SK-N-SH (cell line): ENCODE data around the gene BOK.
"Not testable (repeated sequence)": the region's sequence is repeated elsewhere in the genome, so short reads cannot be mapped to it uniquely, and the experiment has no call there.

Source experiments
- CHD2 ChIP-seq: fragments of 150-350 bp; IDR thresholded peaks from 2 replicates; pipeline ENCODE4 v1.6.1; 2018; ENCODE audit warnings: low read length; ENCODE audit not compliant: partially characterized antibody
- CTCF ChIP-seq: fragments of 200-600 bp; sonication (generic); IDR thresholded peaks from 2 replicates; pipeline ENCODE4 v1.6.1; 2017; ENCODE audit warnings: antibody characterized with exemption, mild to moderate bottlenecking, moderate library complexity
- EP300 ChIP-seq, 2 experiments: IDR thresholded peaks; 2 replicates each; pipeline versions ENCODE4 v1.4.0 to v1.6.1; 2012; ENCODE audit warnings: borderline replicate concordance in 1 of 2, low read depth in 1 of 2, low read length in 1 of 2
- EZH2phosphoT487 ChIP-seq: fragments of 200-600 bp; sonication (generic); IDR thresholded peaks from 2 replicates; pipeline ENCODE4 v1.6.1; 2017; ENCODE audit warnings: low read depth, mixed run types, mild to moderate bottlenecking, antibody characterized with exemption, moderate library complexity, borderline replicate concordance
- FOXM1 ChIP-seq: IDR thresholded peaks from 2 replicates; pipeline ENCODE4 v1.4.0; 2012; ENCODE audit warnings: low read depth, mild to moderate bottlenecking
- POLR2AphosphoS5 ChIP-seq: IDR thresholded peaks from 2 replicates; pipeline ENCODE4 v1.6.1; 2012; ENCODE audit warnings: low read depth, low read length

- TF ChIP-seq CTCF; CHD2; EP300 (IDR thresholded peaks at IDR 0.05; ENCODE audit: borderline replicate concordance in 1 of 2, low read depth in 1 of 2, low read length in 1 of 2); EZH2phosphoT487; POLR2AphosphoS5; FOXM1: not testable (repeated sequence)
Observed at GRCh38 chr2:241566021-241566420, 7.5 kb downstream of the BOK start.
